ENCODE data around the gene IFNAR2. TPM values are rescaled to one million over a fixed set of nuclear protein-coding genes. Genes with fewer than 3 reads are reported as not detected.

Gene IFNAR2
- total RNA-seq, 4 donors from 2014 or later: 5.3 to 14.6 (median 10.4) TPM

DNA sequence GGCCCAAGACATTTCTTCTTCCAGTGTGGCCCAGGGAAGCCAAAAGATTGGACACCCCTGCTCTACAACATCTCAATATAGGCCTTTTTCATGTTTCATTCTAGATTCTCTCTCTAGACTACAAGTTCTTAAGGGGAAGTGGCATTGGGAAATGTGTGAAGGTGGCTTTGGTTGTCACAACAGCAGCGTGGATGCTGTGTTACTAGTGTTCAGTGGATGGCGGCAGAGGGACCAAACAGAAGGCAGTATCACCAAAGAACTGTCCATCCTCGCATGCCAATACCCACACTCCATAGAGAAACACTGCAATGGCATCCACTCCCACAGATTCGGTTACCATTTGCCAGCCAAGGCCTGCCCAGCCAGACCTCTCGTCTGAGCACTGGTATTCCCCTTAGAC lies 24.3 kb upstream of the IFNAR2 start:
- TF ChIP-seq POLR2A (IDR thresholded peaks at IDR 0.05; ENCODE audit: low read depth) (no peak), POLR2AphosphoS5 (IDR thresholded peaks at IDR 0.05) (no peak), EP300 (IDR thresholded peaks at IDR 0.05) (no peak)
- TF ChIP-seq, protein P1, sequence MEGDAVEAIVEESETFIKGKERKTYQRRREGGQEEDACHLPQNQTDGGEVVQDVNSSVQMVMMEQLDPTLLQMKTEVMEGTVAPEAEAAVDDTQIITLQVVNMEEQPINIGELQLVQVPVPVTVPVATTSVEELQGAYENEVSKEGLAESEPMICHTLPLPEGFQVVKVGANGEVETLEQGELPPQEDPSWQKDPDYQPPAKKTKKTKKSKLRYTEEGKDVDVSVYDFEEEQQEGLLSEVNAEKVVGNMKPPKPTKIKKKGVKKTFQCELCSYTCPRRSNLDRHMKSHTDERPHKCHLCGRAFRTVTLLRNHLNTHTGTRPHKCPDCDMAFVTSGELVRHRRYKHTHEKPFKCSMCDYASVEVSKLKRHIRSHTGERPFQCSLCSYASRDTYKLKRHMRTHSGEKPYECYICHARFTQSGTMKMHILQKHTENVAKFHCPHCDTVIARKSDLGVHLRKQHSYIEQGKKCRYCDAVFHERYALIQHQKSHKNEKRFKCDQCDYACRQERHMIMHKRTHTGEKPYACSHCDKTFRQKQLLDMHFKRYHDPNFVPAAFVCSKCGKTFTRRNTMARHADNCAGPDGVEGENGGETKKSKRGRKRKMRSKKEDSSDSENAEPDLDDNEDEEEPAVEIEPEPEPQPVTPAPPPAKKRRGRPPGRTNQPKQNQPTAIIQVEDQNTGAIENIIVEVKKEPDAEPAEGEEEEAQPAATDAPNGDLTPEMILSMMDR (IDR thresholded peaks at IDR 0.05): no peak

DNA sequence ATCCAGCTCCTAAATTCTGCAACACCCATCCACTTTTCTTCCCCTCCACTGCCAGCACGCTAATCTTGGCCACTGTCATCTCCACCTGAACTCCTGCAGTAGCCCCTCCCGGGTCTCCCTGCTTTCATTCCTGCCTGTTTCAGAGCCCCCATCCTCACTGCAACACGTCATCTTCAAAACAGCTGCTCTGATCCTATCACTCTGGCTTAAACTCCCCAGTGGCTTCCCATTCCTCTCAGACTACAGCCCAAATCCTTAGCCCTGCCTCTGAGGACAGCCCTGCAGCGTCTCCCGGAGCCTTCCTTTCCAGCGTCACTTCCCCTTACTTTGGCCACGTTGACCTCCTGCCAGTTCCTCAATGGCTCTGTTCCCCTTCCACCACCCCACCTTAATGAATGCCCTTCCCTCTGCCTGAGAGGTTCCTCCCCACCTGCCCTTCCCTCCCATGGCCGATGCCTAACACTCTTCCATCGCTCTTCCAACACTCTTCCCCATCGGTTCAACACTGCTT lies 22.9 kb upstream of the IFNAR2 start:
- Histone ChIP-seq H3K36me3 (no peaks in the 10 kb centered on the region), H3K27ac (replicated peaks in 1 of 4) (no peak overlapping the region), H3K4me3 (no peak overlapping the region), H3K9me3 (no peaks in the 10 kb centered on the region), H3K4me1 (peaks cover 2 to 17% (median 16%) of the 10 kb centered on the region in 4 donors), H3K27me3 (no peaks in the 10 kb centered on the region)
- DNase-seq (ENCODE audit: extremely low spot score): peak; percentile 68
- TF ChIP-seq, protein P1 (IDR thresholded peaks at IDR 0.05): no peak
- no peak for TF ChIP-seq POLR2AphosphoS5 (IDR thresholded peaks at IDR 0.05)
- no peak for TF ChIP-seq POLR2A (IDR thresholded peaks at IDR 0.05; ENCODE audit: low read depth)
- 65% methylated on average over 10 of the region's 10 CpGs for WGBS
- intact Hi-C loops (cut with DNase I): no loop called here

More for the DNA sequence above, 24.3 kb upstream of the IFNAR2 start:
- no peak overlapping the region for H3K4me3 ChIP-seq
- peak; percentile 55 for DNase-seq (ENCODE audit: extremely low spot score)
- no peaks in the 10 kb centered on the region for H3K9me3 ChIP-seq
- H3K4me1 ChIP-seq: peaks cover 0 to 17% (median 13%) of the 10 kb centered on the region in 4 donors
- no peaks in the 10 kb centered on the region for H3K27me3 ChIP-seq
- intact Hi-C loops (cut with DNase I): no loop called here
- no peaks in the 10 kb centered on the region for H3K36me3 ChIP-seq
- no peak overlapping the region for H3K27ac ChIP-seq (replicated peaks in 1 of 4)
- WGBS: 77% methylated on average over 4 of the region's 5 CpGs

DNA sequence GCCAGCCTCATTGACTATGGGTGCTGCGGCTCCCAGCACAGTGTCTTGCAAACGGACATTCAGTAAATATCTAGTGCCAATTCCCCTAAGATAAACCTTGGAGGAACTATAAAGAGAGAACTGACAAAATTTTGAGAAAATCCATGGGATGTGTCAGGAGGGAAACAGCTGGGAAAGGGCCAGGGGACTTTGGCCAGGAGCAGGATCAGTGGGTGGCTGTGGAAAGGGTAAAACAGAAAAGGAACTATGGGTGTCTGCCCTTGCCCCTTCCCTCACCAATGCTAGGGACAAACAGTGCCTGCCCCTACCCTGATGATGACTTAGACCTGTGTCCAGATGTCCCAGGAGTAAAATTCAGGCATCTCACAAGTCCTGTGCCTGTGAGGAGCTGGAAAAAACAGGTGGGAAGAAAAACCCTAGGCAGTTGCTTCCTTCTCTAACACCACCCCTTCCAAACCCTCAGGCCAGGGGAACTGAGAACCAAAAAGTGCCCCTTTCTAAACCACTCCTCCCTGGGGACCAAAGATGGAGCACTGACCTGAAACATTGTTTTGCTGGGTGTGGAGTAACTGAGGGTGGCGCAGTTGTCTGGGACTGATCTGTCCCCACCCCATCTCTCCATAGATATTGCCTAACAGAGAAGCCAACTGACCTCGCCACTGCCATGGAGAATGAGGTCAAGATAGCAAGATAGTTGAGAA lies 22.1 kb upstream of the IFNAR2 start:
- Histone ChIP-seq H3K27ac (replicated peaks in 1 of 4) (no peak overlapping the region), H3K36me3 (no peaks in the 10 kb centered on the region), H3K27me3 (no peaks in the 10 kb centered on the region), H3K9me3 (no peaks in the 10 kb centered on the region), H3K4me3 (no peak overlapping the region), H3K4me1 (peaks cover 9 to 24% (median 22%) of the 10 kb centered on the region in 4 donors)
- 48% methylated on average over 4 of the region's 4 CpGs for WGBS
- TF ChIP-seq, protein P1 (IDR thresholded peaks at IDR 0.05): no peak
- TF ChIP-seq EP300 (IDR thresholded peaks at IDR 0.05) (no peak), POLR2A (IDR thresholded peaks at IDR 0.05; ENCODE audit: low read depth) (no peak), POLR2AphosphoS5 (IDR thresholded peaks at IDR 0.05) (no peak)
- DNase-seq (ENCODE audit: extremely low spot score): peak; percentile 24
- intact Hi-C loops (cut with DNase I): no loop called here

DNA sequence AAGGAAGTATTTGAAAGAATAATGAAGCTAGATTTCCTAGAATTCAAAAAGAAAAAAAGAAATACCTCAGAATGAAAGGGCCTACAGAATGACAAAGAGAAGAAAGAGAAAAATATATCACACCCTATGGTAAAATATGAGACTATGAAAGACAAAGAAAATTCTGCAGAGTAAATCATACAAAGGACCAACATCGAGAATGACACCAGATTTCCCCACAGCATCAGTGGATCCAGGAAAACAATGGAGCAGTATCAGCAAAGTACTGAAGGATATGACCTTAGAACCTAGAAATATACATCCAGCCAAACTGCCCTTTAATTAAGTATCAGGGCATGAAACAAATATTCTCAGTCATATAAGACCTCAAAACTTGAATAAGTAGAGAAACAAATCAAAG lies 21.2 kb upstream of the IFNAR2 start:
- intact Hi-C loops (cut with DNase I): no loop called here
- DNase-seq (ENCODE audit: extremely low spot score): no peak
- 44% methylated on average over 1 of the region's 1 CpG for WGBS
- Histone ChIP-seq H3K27me3 (no peaks in the 10 kb centered on the region), H3K4me1 (peaks cover 9 to 19% (median 17%) of the 10 kb centered on the region in 4 donors), H3K9me3 (no peaks in the 10 kb centered on the region), H3K4me3 (no peak overlapping the region), H3K36me3 (no peaks in the 10 kb centered on the region), H3K27ac (replicated peaks in 1 of 4) (no peak overlapping the region)
- no peak for TF ChIP-seq EP300 (IDR thresholded peaks at IDR 0.05)
- TF ChIP-seq POLR2A (IDR thresholded peaks at IDR 0.05; ENCODE audit: low read depth): no peak

DNA sequence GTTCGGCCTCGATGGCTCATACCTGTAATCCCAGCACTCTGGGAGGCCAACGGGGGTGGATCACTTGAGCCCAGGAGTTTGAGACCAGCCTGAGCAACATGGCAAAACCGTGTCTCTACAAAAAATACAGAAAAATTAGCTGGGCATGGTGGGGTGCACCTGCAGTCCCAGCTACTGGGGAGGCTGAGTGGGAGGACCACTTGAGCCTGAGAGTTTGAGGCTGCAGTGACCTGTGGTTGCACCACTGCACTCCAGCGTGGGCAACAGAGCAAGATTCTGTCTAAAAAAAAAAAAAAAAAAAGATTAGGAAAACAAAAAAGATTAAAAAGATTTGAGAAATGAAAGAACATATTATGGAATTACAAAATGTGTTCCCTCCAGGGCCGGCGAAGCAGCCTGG lies 18.4 kb upstream of the IFNAR2 start:
- TF ChIP-seq, protein P1 (IDR thresholded peaks at IDR 0.05): no peak
- TF ChIP-seq EP300 (IDR thresholded peaks at IDR 0.05) (no peak), POLR2A (IDR thresholded peaks at IDR 0.05; ENCODE audit: low read depth) (no peak), POLR2AphosphoS5 (IDR thresholded peaks at IDR 0.05) (no peak)
- intact Hi-C loops (cut with DNase I): no loop called here
- WGBS: 90% methylated on average over 7 of the region's 7 CpGs
- no peak overlapping the region for H3K27ac ChIP-seq (replicated peaks in 1 of 4)
- H3K9me3 ChIP-seq: no peaks in the 10 kb centered on the region
- DNase-seq (ENCODE audit: extremely low spot score): no peak
- H3K36me3 ChIP-seq: no peaks in the 10 kb centered on the region
- H3K4me1 ChIP-seq: peaks cover 8 to 9% (median 8%) of the 10 kb centered on the region in 4 donors
- no peak overlapping the region for H3K4me3 ChIP-seq
- peaks cover 0 to 5% (median 0%) of the 10 kb centered on the region in 4 donors for H3K27me3 ChIP-seq
